CD4-positive, CD25-positive, alpha-beta regulatory T cell (primary cell): ENCODE measurements around the gene PABPC1L. TPM values are rescaled to one million over a fixed set of nuclear protein-coding genes. Genes with fewer than 3 reads are reported as not detected.
A peak's percentile ranks its signal among the peaks of the same experiment; 100 is the strongest.
"Not testable (repeated sequence)": the region's sequence is repeated elsewhere in the genome, so short reads cannot be mapped to it uniquely, and the experiment has no call there.

Experiments used
- ATAC-seq, 2 donors: fragments of 150-1000 bp; cut with Tn5 transposase; one replicate each; pipeline ENCODE4 v1.10.0; 2021; ENCODE audit warnings: low read depth in 2 of 2, moderate number of reproducible peaks in 2 of 2, moderate library complexity in 1 of 2
- DNase-seq, 3 donors: peaks; one replicate each; pipeline versions ENCODE4 v3.0.0 to v3.0.0-alpha.2; 2012 to 2022; ENCODE audit warnings: mixed read lengths in 1 of 3
- H3K27ac ChIP-seq: one replicate; pipeline ENCODE4 v1.7.0; 2013; ENCODE audit warnings: mild to moderate bottlenecking, low read length; ENCODE audit not compliant: insufficient read depth, poor library complexity, severe bottlenecking
- H3K27me3 ChIP-seq: one replicate; pipeline ENCODE4 v1.7.0; 2013; ENCODE audit warnings: low read length; ENCODE audit not compliant: control insufficient read depth, insufficient read depth
- H3K36me3 ChIP-seq: one replicate; pipeline ENCODE4 v1.7.0; 2013; ENCODE audit warnings: mild to moderate bottlenecking, low read length, moderate library complexity; ENCODE audit not compliant: control insufficient read depth, insufficient read depth
- H3K4me1 ChIP-seq: 2 replicates; pipeline ENCODE4 v1.7.0; 2013; ENCODE audit warnings: mild to moderate bottlenecking, low read length; ENCODE audit not compliant: insufficient read depth, control insufficient read depth, poor library complexity, severe bottlenecking
- H3K4me3 ChIP-seq: one replicate; pipeline ENCODE4 v1.7.0; 2013; ENCODE audit warnings: low read depth, mild to moderate bottlenecking, low read length, moderate library complexity
- H3K9me3 ChIP-seq, 2 experiments: 1 replicate in 1 of 2; 2 replicates in 1 of 2; pipeline ENCODE4 v1.7.0; 2013; ENCODE audit warnings: low read length in 2 of 2, mild to moderate bottlenecking in 1 of 2, moderate library complexity in 1 of 2; ENCODE audit not compliant: control insufficient read depth in 2 of 2
- H3K27ac Mint-ChIP-seq, 3 donors: one replicate each; pipeline ENCODE4 v1.8.0; 2020 to 2022; ENCODE audit warnings: mild to moderate bottlenecking in 3 of 3, mixed read lengths in 3 of 3, moderate library complexity in 2 of 3
- H3K27me3 Mint-ChIP-seq: one replicate; pipeline ENCODE4 v1.8.0; 2022; ENCODE audit warnings: mild to moderate bottlenecking, mixed read lengths
- H3K36me3 Mint-ChIP-seq: one replicate; pipeline ENCODE4 v1.8.0; 2020; ENCODE audit warnings: mixed read lengths
- H3K4me1 Mint-ChIP-seq, 4 donors: one replicate each; pipeline ENCODE4 v1.8.0; 2020 to 2022; ENCODE audit warnings: mixed read lengths in 4 of 4, mild to moderate bottlenecking in 1 of 4
- H3K4me3 Mint-ChIP-seq, 4 donors: one replicate each; pipeline ENCODE4 v1.8.0; 2020 to 2022; ENCODE audit warnings: mild to moderate bottlenecking in 4 of 4, mixed read lengths in 4 of 4, moderate library complexity in 3 of 4
- H3K9me3 Mint-ChIP-seq, 7 donors: one replicate each; pipeline ENCODE4 v1.8.0; 2020 to 2022; ENCODE audit warnings: mixed read lengths in 7 of 7, mild to moderate bottlenecking in 3 of 7, moderate library complexity in 2 of 7
- polyA plus RNA-seq, 4 donors: library from polyadenylated mRNA; unstranded; fragments of 300-500 nt; fragmentation: Illumina TruSeq; gene quantifications; one replicate each; pipeline ENCODE4 v1.2.3, GENCODE V29; 2021
- total RNA-seq: library from RNA; stranded (reverse); gene quantifications from one replicate; pipeline ENCODE4 v1.2.3, GENCODE V29; 2022

The PABPC1L gene
- total RNA-seq (66.1 TPM), polyA plus RNA-seq (under 1 TPM in 2 of 4 donors, not detected in 2; 0.12 to 0.68 TPM)

DNA sequence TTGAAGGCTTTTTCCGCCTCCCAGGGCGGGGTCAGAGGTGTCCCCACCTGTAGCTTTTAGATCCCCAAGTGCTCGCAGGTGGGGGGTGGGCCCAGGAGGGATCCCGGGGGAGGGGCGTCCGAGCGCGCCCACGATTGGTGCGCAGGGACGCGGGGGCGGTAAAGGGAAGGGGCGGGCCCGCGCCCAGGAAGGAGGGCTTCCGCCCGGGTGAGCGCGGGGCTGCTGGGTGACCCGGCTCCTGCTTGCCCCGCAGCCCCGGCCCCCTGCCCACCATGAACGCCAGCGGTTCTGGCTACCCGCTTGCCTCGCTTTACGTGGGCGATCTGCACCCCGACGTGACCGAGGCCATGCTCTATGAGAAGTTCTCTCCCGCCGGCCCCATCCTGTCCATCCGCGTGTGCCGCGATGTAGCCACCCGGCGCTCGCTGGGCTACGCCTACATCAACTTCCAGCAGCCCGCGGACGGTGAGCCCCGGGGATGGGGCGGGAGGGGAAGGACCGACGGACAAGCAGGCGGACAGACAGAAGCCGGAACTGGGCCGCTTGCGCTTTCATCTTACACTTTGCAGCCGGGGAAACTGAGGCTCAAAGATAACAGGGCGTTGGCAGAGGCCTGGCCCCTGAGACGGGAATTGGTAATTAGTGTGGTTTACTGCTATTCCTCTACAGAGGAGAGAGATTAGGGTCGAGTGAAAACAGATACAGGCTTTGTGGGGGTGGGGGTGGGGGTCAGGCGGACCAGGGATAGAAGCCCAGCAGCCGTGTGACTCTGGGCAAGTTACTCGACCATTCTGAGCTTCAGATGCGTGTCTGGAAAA lies at the start of gene PABPC1L:
Gene PABPC1L, plus strand, starts transcription at position 189 of the 818 bp plus-strand sequence. Its CDS starts 84 bp downstream, at position 273.
- peak; percentile 92 to 95 for ATAC-seq
- peak within 1 kb of the TSS; percentile 84 to 89 (median 88) for H3K4me3 Mint-ChIP-seq
- Histone ChIP-seq H3K27me3 (no peaks in the 10 kb centered on the region), H3K36me3 (peaks cover 34% of the 10 kb centered on the region), H3K27ac (peak within 1 kb of the TSS; percentile 55), H3K4me3 (peak within 1 kb of the TSS; percentile 73), H3K9me3 (no peaks in the 10 kb centered on the region), H3K4me1 (peaks cover 14% of the 10 kb centered on the region)
- peak within 1 kb of the TSS; percentile 74 to 91 (median 78) for H3K27ac Mint-ChIP-seq
- peak; percentile 74 to 87 (median 75) for DNase-seq
- H3K36me3 Mint-ChIP-seq = peaks cover 24% of the 10 kb centered on the region
- no peaks in the 10 kb centered on the region for H3K27me3 Mint-ChIP-seq
- H3K4me1 Mint-ChIP-seq = peaks cover 21 to 39% (median 30%) of the 10 kb centered on the region in 4 donors
- H3K9me3 Mint-ChIP-seq = no peaks in the 10 kb centered on the region

DNA sequence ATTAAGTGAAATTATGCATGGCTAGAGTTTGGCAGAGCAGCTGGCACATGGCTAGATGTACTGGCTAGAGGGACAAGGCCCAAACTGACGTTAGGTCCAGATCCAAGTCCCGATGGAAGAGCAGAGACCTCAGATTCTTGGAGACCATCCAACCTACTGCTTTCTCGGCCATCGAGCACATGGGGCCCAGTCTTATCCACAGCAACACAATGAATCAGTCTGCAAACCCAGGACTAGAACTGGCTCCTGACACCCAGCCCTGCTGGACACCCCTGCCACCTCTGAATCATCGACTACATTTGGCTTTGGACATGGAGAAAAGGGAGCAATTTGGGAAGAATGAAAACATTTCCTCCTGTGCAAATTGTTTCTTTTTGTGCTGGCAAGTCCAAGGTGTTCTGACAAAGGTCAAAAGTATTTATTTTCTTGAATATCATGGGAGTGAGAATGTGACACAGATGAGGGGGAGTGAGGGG lies 48.3 kb upstream of the PABPC1L start:
- Histone ChIP-seq H3K4me3 (no peak overlapping the region), H3K27ac (no peak overlapping the region), H3K9me3 (no peaks in the 10 kb centered on the region), H3K36me3 (no peaks in the 10 kb centered on the region), H3K27me3 (no peaks in the 10 kb centered on the region), H3K4me1 (no peaks in the 10 kb centered on the region)
- no peak for ATAC-seq
- Mint-ChIP-seq H3K27ac (no peak overlapping the region), H3K36me3 (no peaks in the 10 kb centered on the region), H3K4me3 (no peak overlapping the region), H3K4me1 (peaks cover 0 to 8% (median 2%) of the 10 kb centered on the region in 4 donors), H3K9me3 (peaks cover 0 to 1% (median 0%) of the 10 kb centered on the region in 7 donors), H3K27me3 (peaks cover 9% of the 10 kb centered on the region)
- DNase-seq = no peak

DNA sequence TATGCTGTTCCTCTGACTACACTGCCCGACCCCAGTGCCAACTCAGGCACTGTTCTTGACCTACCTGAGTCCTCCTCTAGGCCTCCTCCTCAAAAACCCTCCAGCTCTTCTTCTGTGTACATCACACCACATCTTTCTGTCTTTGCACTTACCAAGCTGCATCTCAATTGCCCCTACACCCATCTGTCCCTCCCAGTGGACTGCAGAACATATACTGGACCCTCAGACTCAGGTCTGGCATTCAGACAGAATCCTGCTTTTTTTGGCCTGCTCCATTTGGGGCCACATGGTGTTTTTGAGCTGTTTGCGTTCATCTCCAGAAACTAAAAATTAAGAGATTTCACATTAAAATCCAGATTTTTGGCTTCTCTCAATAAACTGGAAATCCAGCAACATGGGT lies 47.6 kb upstream of the PABPC1L start:
- H3K27me3 ChIP-seq = no peaks in the 10 kb centered on the region
- H3K4me3 ChIP-seq = no peak overlapping the region
- no peaks in the 10 kb centered on the region for H3K36me3 ChIP-seq
- Mint-ChIP-seq H3K9me3 (peaks cover 0 to 1% (median 0%) of the 10 kb centered on the region in 7 donors), H3K27ac (no peak overlapping the region), H3K27me3 (peaks cover 10% of the 10 kb centered on the region), H3K4me3 (no peak overlapping the region), H3K36me3 (no peaks in the 10 kb centered on the region), H3K4me1 (peaks cover 0 to 12% (median 4%) of the 10 kb centered on the region in 4 donors)
- no peak overlapping the region for H3K27ac ChIP-seq
- ATAC-seq (no peak), DNase-seq (no peak)
- no peaks in the 10 kb centered on the region for H3K9me3 ChIP-seq
- peaks cover 1% of the 10 kb centered on the region for H3K4me1 ChIP-seq

DNA sequence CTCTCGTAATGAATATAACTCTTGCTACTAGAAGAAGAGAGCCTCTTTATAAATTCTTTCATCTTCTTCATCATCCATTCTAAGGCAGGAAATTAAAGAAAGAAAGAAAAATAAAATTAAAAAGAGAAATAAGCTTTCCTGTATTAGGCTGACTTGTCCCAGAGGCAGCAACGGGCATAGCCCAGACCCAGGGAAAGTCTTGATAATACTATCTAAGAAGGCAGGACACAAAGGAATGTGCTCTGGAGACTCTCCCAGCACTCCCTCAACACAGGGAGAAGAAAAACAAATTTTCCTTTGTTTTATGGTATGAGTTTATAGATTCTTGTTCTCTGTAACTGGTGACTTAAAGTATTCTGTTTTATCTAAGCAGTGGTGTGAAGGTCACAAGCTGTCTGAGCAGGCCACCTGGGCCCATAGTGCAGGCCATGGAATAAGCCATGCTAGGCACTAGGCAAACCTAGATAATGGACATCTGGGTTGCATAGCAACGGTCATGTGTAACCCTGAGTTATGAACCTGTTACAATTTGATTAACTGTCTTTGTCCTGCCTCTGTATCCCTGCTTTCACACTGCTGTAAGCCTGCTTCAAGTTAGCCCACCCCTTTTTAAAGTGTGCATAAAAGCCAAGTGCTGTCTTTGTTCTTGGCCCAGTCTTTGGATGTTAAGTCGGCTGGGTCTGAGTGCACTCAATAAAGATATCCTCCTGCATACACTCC lies 46.3 kb upstream of the PABPC1L start:
- Mint-ChIP-seq H3K4me1 (peaks cover 6 to 16% (median 11%) of the 10 kb centered on the region in 4 donors), H3K27me3 (peaks cover 14% of the 10 kb centered on the region)
- not testable (repeated sequence) for H3K27ac ChIP-seq, H3K9me3 Mint-ChIP-seq, DNase-seq, H3K9me3 ChIP-seq, H3K4me3 ChIP-seq, H3K27ac Mint-ChIP-seq, H3K4me1 ChIP-seq, ATAC-seq, H3K36me3 Mint-ChIP-seq, H3K27me3 ChIP-seq, H3K36me3 ChIP-seq, H3K4me3 Mint-ChIP-seq

DNA sequence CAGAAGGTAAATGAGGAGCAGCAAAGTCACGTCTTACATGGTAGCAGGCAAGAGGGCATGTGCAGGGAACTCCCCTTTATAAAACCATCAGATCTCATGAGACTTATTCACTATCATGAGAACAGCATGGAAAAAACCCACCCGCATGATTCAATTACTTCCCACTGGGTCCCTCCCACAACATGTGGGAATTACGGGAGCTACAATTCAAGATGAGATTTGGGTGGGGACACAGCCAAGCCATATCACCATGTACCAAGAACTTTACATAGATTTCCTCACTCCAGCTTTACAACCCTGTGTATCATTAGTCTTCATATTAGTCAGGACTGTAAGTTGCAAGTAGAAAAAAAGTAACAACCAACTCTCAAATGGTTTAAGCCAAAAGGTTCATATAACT lies 45.4 kb upstream of the PABPC1L start:
- not testable (repeated sequence) for ATAC-seq, H3K4me3 Mint-ChIP-seq, H3K4me1 ChIP-seq, H3K4me3 ChIP-seq, H3K9me3 ChIP-seq, H3K9me3 Mint-ChIP-seq, H3K36me3 Mint-ChIP-seq, H3K27ac Mint-ChIP-seq, H3K27me3 ChIP-seq, H3K27ac ChIP-seq, DNase-seq, H3K36me3 ChIP-seq
- peaks cover 6 to 12% (median 8%) of the 10 kb centered on the region in 4 donors for H3K4me1 Mint-ChIP-seq
- H3K27me3 Mint-ChIP-seq = peaks cover 20% of the 10 kb centered on the region

DNA sequence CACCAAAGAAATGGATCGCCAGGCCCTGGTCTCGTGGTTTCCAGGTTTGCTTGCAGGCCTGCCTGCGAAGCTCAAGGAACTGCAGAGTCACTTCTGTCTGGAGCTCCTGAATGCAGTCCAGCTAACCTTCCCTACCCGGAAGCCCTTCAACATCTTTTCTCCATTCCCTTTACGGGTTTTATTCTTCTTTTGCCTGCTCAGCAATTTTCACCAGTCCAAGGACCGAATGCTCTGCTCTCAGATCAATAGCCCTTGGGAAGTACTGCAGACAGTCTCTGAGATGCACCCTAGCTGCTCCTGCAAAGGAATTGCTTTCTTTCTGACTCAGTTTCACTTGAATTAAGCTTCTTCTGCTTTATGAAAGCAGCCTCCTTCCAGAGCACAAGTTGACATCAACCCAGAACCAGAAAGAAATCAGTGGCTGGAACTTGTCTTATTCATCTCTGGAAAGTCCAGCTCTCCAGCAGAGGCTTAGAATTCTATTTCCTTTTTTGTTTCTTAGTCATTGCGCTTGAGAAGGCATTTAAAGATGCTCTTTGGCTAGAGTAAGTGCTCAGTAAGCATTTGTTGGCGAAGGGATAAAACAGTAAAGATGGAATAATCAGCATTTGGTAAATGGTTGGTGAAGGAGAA lies 43.0 kb upstream of the PABPC1L start:
- Mint-ChIP-seq H3K4me1 (peaks cover 6 to 12% (median 8%) of the 10 kb centered on the region in 4 donors), H3K27ac (no peak overlapping the region), H3K27me3 (peaks cover 30% of the 10 kb centered on the region), H3K36me3 (no peaks in the 10 kb centered on the region), H3K9me3 (peaks cover 0 to 1% (median 0%) of the 10 kb centered on the region in 7 donors), H3K4me3 (peak overlapping the region in 2 of 4 donors; percentile 73 to 78)
- no peak for ATAC-seq
- Histone ChIP-seq H3K4me1 (peaks cover 3% of the 10 kb centered on the region), H3K27ac (no peak overlapping the region), H3K9me3 (no peaks in the 10 kb centered on the region), H3K27me3 (peaks cover 5% of the 10 kb centered on the region), H3K36me3 (no peaks in the 10 kb centered on the region), H3K4me3 (no peak overlapping the region)
- DNase-seq = no peak

DNA sequence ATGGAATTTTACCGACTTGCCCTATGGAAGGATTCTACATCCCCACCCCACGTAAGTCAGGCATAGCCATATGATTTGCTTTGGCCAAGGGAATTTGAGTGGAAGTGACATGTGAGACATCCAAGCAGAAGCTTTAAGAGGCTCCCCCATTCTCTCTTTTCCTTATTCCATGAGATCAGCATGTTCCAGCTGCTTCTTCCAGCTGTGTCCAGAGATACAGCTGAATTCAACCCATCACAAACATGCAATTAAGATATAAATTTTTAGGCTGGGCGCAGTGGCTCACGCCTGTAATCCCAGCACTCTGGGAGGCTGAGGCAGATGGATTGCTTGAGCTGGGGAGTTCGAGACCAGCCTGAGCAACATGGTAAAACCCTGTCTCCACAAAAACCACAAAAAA lies 40.4 kb upstream of the PABPC1L start:
- Mint-ChIP-seq H3K4me3 (no peak overlapping the region), H3K36me3 (no peaks in the 10 kb centered on the region), H3K27me3 (peaks cover 30% of the 10 kb centered on the region), H3K27ac (no peak overlapping the region), H3K9me3 (peaks cover 0 to 1% (median 0%) of the 10 kb centered on the region in 7 donors), H3K4me1 (peaks cover 6 to 12% (median 7%) of the 10 kb centered on the region in 4 donors)
- Histone ChIP-seq H3K27me3 (peaks cover 5% of the 10 kb centered on the region), H3K9me3 (no peaks in the 10 kb centered on the region), H3K27ac (no peak overlapping the region), H3K4me3 (no peak overlapping the region), H3K4me1 (peaks cover 3% of the 10 kb centered on the region), H3K36me3 (no peaks in the 10 kb centered on the region)
- DNase-seq = no peak
- ATAC-seq = no peak
